HepG2 (cell line): Measurements from ENCODE around the gene FNDC8. TPM values are rescaled to one million over a fixed set of nuclear protein-coding genes. Genes with fewer than 3 reads are reported as not detected.

Source experiments
- AKAP8 ChIP-seq: sonication (generic); formaldehyde crosslinking; IDR thresholded peaks from 2 replicates; pipeline ENCODE4 v1.5.1; 2020; ENCODE audit warnings: mild to moderate bottlenecking, missing genetic modification reagents
- ARNT2 ChIP-seq: sonication (generic); formaldehyde crosslinking; IDR thresholded peaks from 2 replicates; pipeline ENCODE4 v1.8.0; 2022; ENCODE audit warnings: mild to moderate bottlenecking, low read depth, missing genetic modification reagents, moderate library complexity
- GATAD2A ChIP-seq: IDR thresholded peaks from 2 replicates; pipeline ENCODE4 v1.6.1; 2016
- HOXD1 ChIP-seq: sonication (generic); formaldehyde crosslinking; IDR thresholded peaks from 2 replicates; pipeline ENCODE4 v1.5.0; 2020; ENCODE audit warnings: missing genetic modification reagents
- KLF12 ChIP-seq: sonication (generic); formaldehyde crosslinking; IDR thresholded peaks from 2 replicates; pipeline ENCODE4 v1.4.0; 2020; ENCODE audit warnings: missing genetic modification reagents, borderline replicate concordance
- MAFK ChIP-seq, 2 experiments: IDR thresholded peaks in 1 of 2; conservative IDR thresholded peaks in 1 of 2; 2 replicates each; pipeline ENCODE4 v1.6.1; 2011; ENCODE audit warnings: improper control_type of control experiment in 2 of 2, low read length in 2 of 2
- MYNN ChIP-seq: sonication (generic); formaldehyde crosslinking; IDR thresholded peaks from 2 replicates; pipeline ENCODE4 v1.4.0; 2020; ENCODE audit warnings: mild to moderate bottlenecking, low read depth, missing genetic modification reagents
- SALL1 ChIP-seq: sonication (generic); formaldehyde crosslinking; IDR thresholded peaks from 2 replicates; pipeline ENCODE4 v1.8.0; 2022; ENCODE audit warnings: mild to moderate bottlenecking, missing genetic modification reagents
- SMYD3 ChIP-seq: sonication (generic); formaldehyde crosslinking; IDR thresholded peaks from 2 replicates; pipeline ENCODE4 v1.8.1; 2023; ENCODE audit warnings: mild to moderate bottlenecking, missing genetic modification reagents
- SRSF4 ChIP-seq: fragments of 200-400 bp; formaldehyde crosslinking; IDR thresholded peaks from one replicate; pipeline ENCODE4 v1.6.1; 2018; ENCODE audit warnings: mild to moderate bottlenecking, low read depth, low read length, moderate library complexity; ENCODE audit not compliant: poor library complexity, severe bottlenecking
- ZFP82 ChIP-seq: sonication (generic); formaldehyde crosslinking; IDR thresholded peaks from 2 replicates; pipeline ENCODE4 v1.5.1; 2020; ENCODE audit warnings: mild to moderate bottlenecking, missing genetic modification reagents, borderline replicate concordance
- ZNF121 ChIP-seq: sonication (generic); formaldehyde crosslinking; IDR thresholded peaks from 2 replicates; pipeline ENCODE4 v1.5.0; 2020; ENCODE audit warnings: mild to moderate bottlenecking, missing genetic modification reagents
- ZNF253 ChIP-seq: sonication (generic); formaldehyde crosslinking; IDR thresholded peaks from 2 replicates; pipeline ENCODE4 v1.8.0; 2022; ENCODE audit warnings: mild to moderate bottlenecking, missing genetic modification reagents, borderline replicate concordance
- ZNF629 ChIP-seq: sonication (generic); formaldehyde crosslinking; conservative IDR thresholded peaks from 2 replicates; pipeline ENCODE4 v1.5.0; 2020; ENCODE audit warnings: missing genetic modification reagents
- ZNF878 ChIP-seq: sonication (generic); formaldehyde crosslinking; IDR thresholded peaks from 2 replicates; pipeline ENCODE4 v1.8.1; 2023; ENCODE audit warnings: mild to moderate bottlenecking, missing genetic modification reagents, moderate library complexity
- polyA plus RNA-seq, 8 experiments: library from polyadenylated mRNA; depleted of rRNA in 3 of 8; stranded (reverse) in 7 of 8; unstranded in 1 of 8; fragments of >200 nt; fragmentation: Illumina TruSeq in 4 of 8; extraction: Trizol in 4 of 8; gene quantifications; 2 replicates each; pipeline versions ENCODE4 v1.2.1 to v1.2.3, GENCODE V29; 2011 to 2016; ENCODE audit warnings: low read depth in 4 of 8, missing spikeins in 1 of 8, mixed read lengths in 1 of 8; ENCODE audit not compliant: insufficient read depth in 1 of 8
- total RNA-seq, 5 experiments: library from RNA; depleted of rRNA; stranded (reverse); fragments of >200 nt; fragmentation: Illumina TruSeq; extraction: Trizol; gene quantifications; 2 replicates each; pipeline ENCODE4 v1.2.3, GENCODE V29; 2016; ENCODE audit warnings: low read depth in 1 of 5
- TF ChIP-seq, protein P1 (sequence below): IDR thresholded peaks from 2 replicates; pipeline ENCODE4 v1.6.1; 2016; ENCODE audit warnings: low read depth, missing genetic modification reagents, missing compliant biosample characterization
- TF ChIP-seq, protein P2 (sequence below): sonication (generic); formaldehyde crosslinking; IDR thresholded peaks from 2 replicates; pipeline ENCODE4 v1.5.0; 2020; ENCODE audit warnings: mild to moderate bottlenecking, missing genetic modification reagents, borderline replicate concordance
- TF ChIP-seq, protein P3 (sequence below): sonication (generic); formaldehyde crosslinking; IDR thresholded peaks from 2 replicates; pipeline ENCODE4 v1.5.0; 2020; ENCODE audit warnings: missing genetic modification reagents

Gene FNDC8
- total and polyA plus RNA-seq, 2 of the 13 experiments (the other 11 are each of a cell fraction or from before 2014, with no cell fraction given) = not detected

DNA sequence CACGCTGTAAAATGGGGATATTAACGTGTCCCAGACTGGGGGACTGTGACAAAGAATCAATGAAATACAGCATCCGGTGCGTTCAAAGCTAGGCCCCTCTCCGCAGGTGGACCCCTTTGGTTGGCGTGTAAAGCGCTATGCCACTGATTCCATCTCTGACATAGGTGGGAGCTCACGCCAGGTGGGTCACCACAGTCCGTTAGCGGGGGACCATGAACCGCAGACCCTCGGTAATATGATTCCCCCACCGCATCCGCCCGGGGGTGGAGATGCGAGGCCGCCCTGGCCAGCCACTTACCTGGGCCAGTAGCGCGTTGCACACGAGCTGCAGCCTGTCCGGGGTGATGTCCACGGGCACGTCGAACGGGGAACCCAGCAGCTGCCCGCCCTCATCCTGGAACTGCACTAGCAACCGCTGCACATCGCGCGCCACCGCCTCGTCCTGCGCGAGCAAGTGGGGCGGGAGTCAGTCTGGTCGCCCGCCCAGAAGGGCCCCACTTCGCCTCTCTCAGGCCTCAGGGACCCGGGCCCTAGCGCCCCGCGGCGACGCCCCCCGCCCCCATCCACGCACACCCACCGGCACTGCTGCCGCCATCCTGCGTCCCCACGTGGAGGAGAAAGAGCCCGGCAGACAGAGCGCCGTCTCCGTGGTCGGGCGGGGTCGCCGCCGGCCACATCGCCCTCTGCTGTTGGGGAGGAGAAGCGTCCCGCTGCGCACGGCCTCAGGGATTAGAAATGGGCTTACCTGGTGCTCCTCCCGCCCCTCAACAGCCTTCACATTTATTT, 20.5 kb downstream of the FNDC8 start, which contains the start of gene NLE1 (continued):
- TF ChIP-seq, protein P1, sequence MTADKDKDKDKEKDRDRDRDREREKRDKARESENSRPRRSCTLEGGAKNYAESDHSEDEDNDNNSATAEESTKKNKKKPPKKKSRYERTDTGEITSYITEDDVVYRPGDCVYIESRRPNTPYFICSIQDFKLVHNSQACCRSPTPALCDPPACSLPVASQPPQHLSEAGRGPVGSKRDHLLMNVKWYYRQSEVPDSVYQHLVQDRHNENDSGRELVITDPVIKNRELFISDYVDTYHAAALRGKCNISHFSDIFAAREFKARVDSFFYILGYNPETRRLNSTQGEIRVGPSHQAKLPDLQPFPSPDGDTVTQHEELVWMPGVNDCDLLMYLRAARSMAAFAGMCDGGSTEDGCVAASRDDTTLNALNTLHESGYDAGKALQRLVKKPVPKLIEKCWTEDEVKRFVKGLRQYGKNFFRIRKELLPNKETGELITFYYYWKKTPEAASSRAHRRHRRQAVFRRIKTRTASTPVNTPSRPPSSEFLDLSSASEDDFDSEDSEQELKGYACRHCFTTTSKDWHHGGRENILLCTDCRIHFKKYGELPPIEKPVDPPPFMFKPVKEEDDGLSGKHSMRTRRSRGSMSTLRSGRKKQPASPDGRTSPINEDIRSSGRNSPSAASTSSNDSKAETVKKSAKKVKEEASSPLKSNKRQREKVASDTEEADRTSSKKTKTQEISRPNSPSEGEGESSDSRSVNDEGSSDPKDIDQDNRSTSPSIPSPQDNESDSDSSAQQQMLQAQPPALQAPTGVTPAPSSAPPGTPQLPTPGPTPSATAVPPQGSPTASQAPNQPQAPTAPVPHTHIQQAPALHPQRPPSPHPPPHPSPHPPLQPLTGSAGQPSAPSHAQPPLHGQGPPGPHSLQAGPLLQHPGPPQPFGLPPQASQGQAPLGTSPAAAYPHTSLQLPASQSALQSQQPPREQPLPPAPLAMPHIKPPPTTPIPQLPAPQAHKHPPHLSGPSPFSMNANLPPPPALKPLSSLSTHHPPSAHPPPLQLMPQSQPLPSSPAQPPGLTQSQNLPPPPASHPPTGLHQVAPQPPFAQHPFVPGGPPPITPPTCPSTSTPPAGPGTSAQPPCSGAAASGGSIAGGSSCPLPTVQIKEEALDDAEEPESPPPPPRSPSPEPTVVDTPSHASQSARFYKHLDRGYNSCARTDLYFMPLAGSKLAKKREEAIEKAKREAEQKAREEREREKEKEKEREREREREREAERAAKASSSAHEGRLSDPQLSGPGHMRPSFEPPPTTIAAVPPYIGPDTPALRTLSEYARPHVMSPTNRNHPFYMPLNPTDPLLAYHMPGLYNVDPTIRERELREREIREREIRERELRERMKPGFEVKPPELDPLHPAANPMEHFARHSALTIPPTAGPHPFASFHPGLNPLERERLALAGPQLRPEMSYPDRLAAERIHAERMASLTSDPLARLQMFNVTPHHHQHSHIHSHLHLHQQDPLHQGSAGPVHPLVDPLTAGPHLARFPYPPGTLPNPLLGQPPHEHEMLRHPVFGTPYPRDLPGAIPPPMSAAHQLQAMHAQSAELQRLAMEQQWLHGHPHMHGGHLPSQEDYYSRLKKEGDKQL (CRISPR knock-in tag) = peak; percentile 26; the same call in 1 of the 2 replicates
- peak; percentile 72 for TF ChIP-seq GATAD2A (CRISPR knock-in tag)
- no peak; the same call in 1 of the 2 replicates for TF ChIP-seq MYNN
- TF ChIP-seq ZFP82 (CRISPR knock-in tag) = no peak
- TF ChIP-seq HOXD1 (CRISPR knock-in tag) = peak; percentile 34; the same call in 1 of the 2 replicates
- TF ChIP-seq ZNF878 = no peak
- TF ChIP-seq MAFK (conservative IDR thresholded peaks at IDR 0.05 in 1 of 2, IDR thresholded peaks at IDR 0.05 in 1 of 2; ENCODE audit: low read length in 2 of 2) = no peak
- TF ChIP-seq SRSF4 = no peak
- peak; percentile 93 for TF ChIP-seq SALL1 (CRISPR knock-in tag)
- TF ChIP-seq ZNF629 (CRISPR knock-in tag) = peak; percentile 28; the same call in 1 of the 2 replicates
- no peak for TF ChIP-seq AKAP8 (CRISPR knock-in tag)
- TF ChIP-seq ZNF121 (CRISPR knock-in tag) = peak; percentile 35; the same call in 1 of the 2 replicates
- TF ChIP-seq ZNF253 (CRISPR knock-in tag) = peak; percentile 65; the same call in 1 of the 2 replicates
- TF ChIP-seq, protein P2, sequence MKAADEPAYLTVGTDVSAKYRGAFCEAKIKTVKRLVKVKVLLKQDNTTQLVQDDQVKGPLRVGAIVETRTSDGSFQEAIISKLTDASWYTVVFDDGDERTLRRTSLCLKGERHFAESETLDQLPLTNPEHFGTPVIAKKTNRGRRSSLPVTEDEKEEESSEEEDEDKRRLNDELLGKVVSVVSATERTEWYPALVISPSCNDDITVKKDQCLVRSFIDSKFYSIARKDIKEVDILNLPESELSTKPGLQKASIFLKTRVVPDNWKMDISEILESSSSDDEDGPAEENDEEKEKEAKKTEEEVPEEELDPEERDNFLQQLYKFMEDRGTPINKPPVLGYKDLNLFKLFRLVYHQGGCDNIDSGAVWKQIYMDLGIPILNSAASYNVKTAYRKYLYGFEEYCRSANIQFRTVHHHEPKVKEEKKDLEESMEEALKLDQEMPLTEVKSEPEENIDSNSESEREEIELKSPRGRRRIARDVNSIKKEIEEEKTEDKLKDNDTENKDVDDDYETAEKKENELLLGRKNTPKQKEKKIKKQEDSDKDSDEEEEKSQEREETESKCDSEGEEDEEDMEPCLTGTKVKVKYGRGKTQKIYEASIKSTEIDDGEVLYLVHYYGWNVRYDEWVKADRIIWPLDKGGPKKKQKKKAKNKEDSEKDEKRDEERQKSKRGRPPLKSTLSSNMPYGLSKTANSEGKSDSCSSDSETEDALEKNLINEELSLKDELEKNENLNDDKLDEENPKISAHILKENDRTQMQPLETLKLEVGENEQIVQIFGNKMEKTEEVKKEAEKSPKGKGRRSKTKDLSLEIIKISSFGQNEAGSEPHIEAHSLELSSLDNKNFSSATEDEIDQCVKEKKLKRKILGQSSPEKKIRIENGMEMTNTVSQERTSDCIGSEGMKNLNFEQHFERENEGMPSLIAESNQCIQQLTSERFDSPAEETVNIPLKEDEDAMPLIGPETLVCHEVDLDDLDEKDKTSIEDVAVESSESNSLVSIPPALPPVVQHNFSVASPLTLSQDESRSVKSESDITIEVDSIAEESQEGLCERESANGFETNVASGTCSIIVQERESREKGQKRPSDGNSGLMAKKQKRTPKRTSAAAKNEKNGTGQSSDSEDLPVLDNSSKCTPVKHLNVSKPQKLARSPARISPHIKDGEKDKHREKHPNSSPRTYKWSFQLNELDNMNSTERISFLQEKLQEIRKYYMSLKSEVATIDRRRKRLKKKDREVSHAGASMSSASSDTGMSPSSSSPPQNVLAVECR (CRISPR knock-in tag) = peak; percentile 98
- peak; percentile 87 for TF ChIP-seq ARNT2 (CRISPR knock-in tag)
- TF ChIP-seq KLF12 (CRISPR knock-in tag) = peak; percentile 87; the same call in 1 of the 2 replicates
- no peak for TF ChIP-seq SMYD3 (CRISPR knock-in tag)
- TF ChIP-seq, protein P3, sequence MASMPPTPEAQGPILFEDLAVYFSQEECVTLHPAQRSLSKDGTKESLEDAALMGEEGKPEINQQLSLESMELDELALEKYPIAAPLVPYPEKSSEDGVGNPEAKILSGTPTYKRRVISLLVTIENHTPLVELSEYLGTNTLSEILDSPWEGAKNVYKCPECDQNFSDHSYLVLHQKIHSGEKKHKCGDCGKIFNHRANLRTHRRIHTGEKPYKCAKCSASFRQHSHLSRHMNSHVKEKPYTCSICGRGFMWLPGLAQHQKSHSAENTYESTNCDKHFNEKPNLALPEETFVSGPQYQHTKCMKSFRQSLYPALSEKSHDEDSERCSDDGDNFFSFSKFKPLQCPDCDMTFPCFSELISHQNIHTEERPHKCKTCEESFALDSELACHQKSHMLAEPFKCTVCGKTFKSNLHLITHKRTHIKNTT (CRISPR knock-in tag) = no peak
